Stimulated activated CD8-positive, alpha-beta memory T cell treated with anti-CD3 and anti-CD28 coated beads, Interleukin-7, amount 100 ng/mL, for 24 hours (primary cell): ENCODE measurements around the gene PHEX.

Source experiments
- DNase-seq: peaks from one replicate; pipeline ENCODE4 v3.0.0-alpha.2; 2020; ENCODE audit warnings: low read depth

Gene PHEX

DNA sequence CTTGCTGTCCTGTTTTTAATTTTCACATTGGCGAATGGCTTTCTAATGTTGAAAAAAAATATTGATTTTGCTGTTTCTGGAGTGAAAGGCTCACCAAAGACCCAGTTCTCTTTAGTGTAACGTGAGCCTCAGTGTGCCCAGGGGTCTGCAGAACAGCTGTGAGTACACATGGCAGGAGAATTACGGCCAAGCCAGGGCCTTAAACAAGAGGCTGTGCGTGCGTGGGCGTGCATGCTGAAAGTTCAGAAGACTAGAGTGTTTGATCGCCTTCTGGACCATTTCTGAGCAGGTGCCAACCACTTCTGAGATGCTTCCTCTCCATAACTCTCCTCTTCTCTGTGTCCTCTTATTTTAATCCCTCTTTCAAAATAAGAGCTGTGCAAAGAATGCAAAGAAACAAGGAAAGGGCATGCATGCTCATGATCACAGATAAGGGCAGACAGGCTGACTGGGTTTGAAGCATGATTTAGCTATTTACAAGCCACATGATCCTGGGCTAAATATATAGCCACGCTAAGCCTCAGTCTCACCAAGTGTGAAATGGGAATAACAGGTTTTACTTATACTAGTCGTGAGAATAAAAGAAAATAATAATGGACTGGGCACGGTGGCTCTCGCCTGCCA, 9.9 kb downstream of the PHEX start:
- no peak for DNase-seq

- DNase-seq, result no peak
Observed at GRCh38 chrX:22043872-22044271, 11.7 kb downstream of the PHEX start.

- no peak for DNase-seq
Observed at GRCh38 chrX:22047468-22047867, 15.3 kb downstream of the PHEX start.

DNA sequence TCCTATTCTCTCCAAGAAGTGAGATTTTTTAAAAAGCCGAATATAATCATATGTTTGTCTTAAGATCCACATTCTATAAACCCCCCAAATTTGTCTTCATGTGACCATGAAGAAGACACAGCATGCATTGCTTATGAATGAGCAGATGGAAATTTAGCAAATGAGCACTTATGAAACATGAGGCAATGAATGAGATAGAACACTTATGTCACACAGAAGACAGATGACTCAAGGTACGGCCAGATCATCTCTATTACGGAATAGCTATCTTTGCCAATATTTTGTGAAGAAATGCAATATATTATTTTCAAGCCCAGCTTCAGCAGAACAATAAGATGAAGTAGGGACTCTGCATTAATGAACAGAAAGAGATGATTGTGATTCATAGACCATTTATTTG, 21.4 kb downstream of the PHEX start:
- no peak for DNase-seq

DNA sequence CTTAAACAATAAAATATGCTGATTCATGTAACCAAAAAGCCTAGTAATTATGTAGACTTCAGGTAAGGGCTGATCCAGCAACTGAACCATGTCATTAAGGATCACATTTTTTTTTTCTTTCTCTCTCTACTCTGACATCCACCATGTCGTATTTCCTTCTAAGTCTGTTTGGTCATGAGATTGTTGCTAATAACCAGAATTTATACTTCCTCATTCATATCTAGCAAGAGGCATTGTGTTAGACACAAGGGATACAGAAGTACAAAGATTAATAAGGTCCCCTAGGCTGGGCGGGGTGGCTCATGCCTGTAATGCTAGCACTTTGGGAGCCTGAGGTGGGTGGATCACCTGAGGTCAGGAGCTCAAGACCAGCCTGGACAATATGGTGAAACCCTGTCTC, 24.1 kb downstream of the PHEX start:
- no peak for DNase-seq

DNA sequence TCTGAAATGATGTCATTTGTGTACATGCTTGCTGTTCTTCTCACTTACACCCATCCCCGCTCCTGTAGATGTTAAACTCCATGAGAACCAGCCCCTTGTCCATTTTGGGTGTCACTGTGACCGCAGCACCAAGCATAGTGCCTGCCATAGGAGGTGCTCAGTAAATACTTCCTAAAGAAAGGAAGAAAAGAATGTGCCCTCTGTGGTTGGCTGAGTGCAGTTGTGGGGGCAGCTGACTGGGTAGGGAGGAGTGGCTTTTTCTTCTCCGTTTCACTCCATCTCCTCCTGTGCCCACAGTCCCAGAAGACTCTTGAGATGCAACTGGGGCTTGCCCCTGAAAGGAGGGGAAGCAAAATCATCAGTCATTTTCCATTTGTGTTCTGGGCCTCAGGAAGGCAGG, 25.5 kb downstream of the PHEX start:
- no peak for DNase-seq

DNA sequence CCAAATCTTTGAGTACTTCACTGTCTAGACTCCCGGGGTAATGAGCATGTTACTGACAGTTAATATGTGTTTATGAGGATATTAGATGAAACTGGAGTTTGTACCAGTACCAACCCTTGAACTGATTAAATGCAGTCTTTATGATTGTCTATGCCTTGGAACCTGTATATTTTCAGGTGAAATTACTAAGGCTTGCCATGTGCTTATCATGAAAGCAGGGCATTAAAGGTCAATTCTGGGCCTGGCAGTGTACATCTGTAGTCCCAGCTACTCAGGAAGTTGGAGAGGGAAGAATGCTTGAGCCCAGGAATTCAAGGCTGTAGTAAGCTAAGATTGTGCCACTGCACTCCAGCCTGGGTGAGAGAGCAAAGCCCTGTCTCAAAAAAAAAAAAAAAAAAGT, 27.6 kb downstream of the PHEX start:
- no peak for DNase-seq

DNA sequence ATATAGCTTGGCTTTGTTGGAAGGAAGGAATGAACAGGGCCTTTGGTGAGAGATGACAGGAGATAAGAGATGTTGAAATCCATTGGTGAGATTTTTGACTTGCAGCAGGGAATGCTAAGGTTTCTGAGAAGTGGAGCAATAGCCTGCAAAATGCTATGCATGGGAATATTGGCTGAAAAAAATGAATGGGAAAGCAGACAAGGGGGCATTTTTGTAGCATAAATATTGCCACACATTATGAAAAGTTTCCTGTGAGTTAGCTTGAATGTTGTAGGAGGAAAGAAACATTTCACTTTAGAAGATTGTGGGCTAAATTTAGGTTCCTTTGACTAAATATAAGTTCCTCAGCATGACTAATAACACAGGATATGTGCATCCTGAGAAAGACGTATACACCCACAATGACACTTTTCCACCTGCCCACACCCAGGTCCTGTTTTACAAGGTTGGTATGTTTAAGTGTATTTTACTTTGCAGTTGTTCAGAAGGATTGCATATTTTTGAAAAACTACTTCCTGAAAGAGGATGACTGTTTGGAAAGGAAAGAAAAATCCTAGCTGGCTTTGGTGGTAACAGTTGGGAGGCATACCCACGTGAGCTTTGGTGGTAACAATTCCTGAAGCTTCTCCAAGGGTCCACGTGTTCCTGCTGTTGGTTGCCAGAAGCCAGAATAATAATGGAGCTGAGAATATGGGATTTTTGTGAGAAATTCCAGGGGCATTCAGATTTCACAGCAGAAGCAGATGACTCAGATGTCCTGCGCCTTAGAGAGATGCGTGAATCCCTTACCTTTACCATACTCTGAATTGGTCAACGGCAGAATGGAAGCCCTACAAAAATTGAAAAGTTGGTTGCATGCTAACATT, 28.5 kb downstream of the PHEX start:
- no peak for DNase-seq

DNA sequence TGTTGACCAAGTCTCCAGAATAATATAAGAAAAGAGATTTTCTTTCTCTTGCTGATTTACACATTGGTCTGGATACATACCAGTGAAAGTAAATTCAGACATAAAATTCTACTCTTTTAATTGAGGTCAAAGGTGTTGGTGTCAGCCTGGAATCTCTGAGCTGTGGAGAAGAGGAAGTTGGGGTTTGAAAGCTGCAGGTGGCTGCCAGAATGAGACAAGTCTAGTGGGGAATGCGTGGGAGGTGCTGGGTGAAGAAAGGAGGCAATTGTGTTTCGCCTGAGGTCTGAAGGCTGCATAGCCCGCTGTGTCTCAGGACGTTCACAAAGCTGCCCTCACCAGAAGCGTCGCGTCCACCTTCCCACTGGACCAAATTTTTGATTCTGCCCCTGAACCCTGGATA, 31.2 kb downstream of the PHEX start:
- no peak for DNase-seq

DNA sequence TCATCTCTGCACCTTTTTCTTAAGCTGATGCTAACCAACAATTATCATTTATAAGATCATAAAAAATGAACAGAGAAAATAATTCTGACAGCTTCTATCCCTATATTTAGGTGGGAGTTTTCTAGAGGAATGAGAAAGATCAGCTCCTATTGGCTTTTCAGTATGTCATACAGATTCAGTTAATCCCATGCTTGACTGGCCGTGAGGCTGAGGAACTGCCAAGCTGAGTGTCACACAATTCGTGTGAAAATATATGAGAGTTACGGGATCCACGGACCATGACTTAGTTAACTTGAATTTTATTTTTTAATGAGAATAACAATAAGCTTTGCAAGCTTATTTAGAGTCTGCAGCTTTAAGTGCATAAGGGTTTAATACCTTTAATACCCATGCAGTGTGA, 37.5 kb downstream of the PHEX start:
- no peak for DNase-seq

GRCh38 chrX:22073928-22074327, 41.8 kb downstream of the PHEX start:
- DNase-seq, result no peak

DNA sequence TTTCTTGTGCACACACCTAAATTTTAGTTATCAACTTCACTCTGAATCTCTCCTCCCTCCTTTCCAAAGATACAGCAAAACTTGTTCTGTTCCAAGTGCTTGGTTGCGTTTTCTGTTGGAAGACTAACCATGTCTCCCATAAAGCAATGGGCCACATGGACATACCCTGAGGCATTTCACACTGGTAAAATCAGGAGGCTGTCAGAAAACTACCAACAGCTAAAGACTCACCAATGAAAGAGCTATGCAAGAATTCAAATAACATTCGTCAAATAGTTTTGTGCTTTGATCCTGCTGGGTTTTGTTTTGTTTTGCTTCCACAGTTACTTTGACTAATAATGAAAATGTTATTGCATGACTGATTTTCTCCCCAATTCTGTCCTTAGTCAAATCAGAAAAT, 46.0 kb downstream of the PHEX start:
- no peak for DNase-seq

DNA sequence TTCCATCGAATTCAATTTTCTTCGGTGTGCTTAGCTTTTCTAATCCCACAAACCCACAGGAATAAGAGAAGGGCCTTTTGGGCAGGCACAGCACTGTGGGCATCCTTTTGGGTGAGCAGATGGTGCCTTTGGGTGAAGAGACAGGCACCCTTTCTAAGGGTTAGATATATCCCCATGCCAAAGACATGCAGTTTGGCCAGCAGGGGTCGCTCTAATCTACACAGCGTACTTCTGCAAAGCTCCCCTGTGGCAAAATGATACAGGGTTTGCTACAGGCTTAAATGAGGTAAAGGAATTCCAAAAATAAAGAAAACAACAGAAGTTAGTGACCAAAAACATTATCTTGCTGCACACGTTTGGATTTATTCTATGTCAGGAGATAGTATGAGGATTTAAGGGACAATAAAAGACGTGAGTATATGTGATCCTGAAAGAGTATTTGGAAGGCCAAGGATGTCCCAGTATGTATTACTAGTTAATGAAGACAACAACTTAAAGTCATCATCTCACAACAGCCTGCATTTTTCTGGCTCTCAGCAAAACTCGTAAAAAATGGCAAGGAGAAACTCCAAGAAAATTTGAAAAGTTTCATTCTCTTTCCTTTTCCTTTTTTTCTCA, 49.5 kb downstream of the PHEX start:
- DNase-seq, result peak; percentile 26

DNA sequence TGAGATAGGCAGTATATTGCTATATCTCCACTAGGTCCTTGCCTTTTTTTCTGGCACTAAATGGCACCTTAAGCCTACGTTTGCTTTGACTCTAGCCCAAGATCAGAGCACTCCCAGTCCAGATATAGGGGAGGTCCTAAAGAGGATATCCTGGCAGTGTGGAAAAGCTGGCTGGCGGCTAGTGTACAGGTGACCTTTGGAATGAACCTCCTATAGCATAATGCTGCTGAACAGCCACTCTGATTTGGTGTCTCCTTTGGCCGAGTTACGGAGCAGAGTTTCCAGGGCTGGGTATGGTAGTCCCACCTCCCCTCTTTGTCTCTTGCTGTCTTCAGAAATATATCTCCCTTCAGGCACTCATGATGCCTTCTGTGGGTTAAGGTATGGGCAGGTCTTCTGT, 53.9 kb downstream of the PHEX start:
- DNase-seq, result no peak

DNA sequence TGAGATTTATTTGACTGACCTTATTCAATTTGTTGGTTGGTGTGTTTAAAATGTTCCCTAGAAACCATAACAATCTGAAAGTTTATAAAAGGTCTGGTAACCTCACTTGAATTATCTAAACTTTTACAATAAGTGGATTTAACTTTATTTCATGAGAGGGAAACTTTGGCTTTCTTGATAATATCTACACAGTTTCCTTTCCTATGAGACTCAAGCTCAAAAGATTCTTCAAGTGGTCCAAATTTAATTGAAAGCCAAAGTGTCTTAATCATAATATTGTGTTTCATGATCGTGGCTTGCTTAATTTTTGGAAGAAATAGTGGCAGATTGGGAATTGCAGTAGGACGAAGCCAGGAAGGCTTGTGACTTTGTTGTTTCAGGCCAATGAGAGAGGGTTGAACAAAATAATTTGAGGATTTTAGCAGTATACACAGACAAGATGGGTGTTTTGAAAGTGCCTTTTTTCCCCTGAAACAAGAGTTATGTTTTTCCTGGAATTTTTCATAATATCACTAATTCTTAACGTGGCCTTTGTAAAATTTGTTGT, 55.0 kb downstream of the PHEX start:
- DNase-seq, result no peak

DNA sequence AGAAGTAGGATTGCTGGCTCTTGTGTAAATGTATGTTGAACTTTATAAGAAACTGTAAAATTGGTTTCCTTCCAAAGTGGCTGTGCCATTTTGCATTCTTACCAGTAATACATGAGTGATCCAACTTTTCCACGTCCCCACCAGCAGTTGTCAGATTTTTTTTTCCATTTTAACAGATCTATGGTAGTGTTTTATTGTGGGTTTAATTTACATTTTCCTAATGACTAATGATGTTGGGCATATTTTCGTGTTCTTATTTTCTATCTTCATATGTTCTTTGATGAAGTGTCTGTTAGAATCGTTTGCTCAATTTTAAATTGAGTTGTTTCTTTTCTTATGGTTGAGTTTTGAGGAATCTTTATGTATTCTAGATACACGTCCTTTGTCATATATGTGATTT, 56.2 kb downstream of the PHEX start:
- DNase-seq, result no peak

DNA sequence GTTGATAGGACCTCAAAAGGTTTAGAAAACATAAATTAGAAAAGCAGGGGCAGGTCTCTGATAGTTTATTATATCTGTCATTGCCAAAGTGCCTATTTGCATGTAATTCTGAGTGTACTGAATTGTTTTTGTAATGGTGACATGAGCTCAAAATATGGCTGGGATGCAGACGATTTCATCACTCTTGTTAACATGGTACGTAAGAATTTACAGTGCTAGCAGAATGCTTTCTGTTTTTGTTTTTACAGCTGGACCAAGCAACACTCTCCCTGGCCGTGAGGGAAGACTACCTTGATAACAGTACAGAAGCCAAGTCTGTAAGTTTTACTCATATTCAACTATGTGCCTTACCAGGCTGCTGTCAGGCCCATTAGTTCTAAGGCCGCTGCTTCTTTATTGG, 58.1 kb downstream of the PHEX start:
- DNase-seq, result no peak

DNA sequence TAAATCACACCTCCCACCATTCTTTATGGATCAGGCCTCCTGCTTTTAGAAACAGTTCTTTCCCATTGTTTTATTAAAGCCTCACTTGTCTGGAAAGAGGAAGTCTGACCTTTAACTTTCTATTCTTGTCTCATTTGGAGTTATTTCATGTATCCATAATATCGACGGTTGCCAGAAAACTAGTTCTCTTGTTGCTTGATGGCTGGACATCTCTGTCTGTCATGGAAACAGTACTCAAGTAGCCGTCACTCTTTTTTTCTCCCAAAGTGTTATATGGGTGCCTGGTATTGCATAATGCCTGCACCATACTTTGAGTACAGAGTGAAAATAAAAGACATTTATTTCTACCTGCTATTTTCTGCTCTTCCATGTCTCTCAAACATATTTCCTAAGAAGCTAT, 61.4 kb downstream of the PHEX start:
- DNase-seq, result no peak

- no peak for DNase-seq
Observed at GRCh38 chrX:22095286-22095685, 63.2 kb downstream of the PHEX start.

DNA sequence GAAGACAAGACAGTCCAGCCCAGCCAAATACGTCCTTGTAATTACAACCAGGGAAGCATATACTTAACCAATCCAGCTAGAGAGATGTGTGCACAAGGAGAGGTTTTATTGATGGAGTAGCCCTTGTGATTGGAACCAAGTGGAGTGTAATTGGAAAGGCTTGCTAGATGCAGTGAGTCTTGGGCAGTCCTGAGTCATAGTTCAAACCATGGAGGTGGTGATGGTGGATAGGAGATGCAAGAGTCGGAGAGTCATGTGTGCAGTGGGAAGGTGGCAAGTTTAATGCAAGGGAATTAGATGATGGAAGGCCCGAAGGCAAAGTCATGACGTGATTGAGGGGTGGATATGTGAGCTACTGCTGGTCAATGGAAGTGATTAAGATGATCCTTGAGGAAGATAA, 63.7 kb downstream of the PHEX start:
- DNase-seq, result no peak

- DNase-seq, result no peak
Observed at GRCh38 chrX:22097012-22097694, 65.0 kb downstream of the PHEX start.

DNA sequence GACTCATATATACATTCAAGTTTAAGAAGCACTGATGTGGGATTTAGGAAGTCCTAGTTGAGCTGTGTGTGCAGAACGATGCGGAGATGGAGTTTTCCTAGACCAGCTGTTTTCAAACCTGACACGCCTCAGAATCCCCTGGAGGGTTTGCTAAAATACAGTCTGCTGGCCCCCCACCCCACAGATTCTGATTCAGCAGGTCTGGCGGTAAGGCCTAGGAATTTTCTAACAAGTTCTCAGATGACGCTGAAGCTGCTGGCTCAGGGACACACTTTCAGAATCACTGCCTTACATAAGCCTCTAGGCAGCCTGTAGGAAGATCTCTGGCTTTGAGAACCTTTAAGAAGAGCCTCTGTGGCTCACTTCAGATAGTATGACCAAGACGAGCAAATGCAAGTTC, 73.1 kb downstream of the PHEX start:
- DNase-seq, result no peak

DNA sequence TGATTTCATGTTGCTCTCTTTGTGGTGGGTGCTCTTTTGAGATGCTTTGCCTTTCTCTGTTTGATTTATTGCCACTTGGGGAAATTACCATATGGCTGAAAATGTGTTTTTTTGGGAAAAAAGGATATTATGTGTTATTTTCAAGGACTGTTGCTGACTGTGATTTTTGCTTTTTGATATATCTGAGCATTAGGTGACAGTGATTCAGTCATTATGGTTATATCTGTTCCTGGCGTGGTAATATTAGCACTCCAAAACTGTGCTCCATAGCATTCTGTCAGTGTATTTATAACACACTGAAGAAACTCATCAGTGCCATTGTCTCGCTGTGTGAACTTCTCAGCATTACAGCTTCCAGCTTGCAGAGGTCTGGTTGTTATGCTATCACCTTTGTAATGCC, 73.8 kb downstream of the PHEX start:
- DNase-seq, result no peak
